T-helper 1 cell treated with Interleukin-12 subunit alpha and Interleukin-12 subunit beta and Interleukin-4 antibody, amounts not matched to agents 30 ng/mL and 1 ng/mL, for 36 hours (primary cell): ENCODE data around the gene ZNF343. TPM values are rescaled to one million over a fixed set of nuclear protein-coding genes. Genes with fewer than 3 reads are reported as not detected.

Source experiments
- intact Hi-C: fragments of 100-400 bp; cut with micrococcal nuclease; formaldehyde crosslinking; loops from one replicate; pipeline ENCODE4 v1.15.1; 2024
- total RNA-seq: library from RNA; stranded (reverse); gene quantifications from 2 replicates; pipeline ENCODE4 v1.2.3, GENCODE V29; 2022

ZNF343 gene
- total RNA-seq, 1 donor from 2014 or later: 11.7 TPM

- intact Hi-C loops: loop anchor here (5.0 to 10.0 kb wide), 4 partner anchors 219 to 1472 kb away; no protein-coding TSS in a partner anchor
Measured at GRCh38 chr20:2522826-2523429, 14.2 kb upstream of the ZNF343 start.

GRCh38 chr20:2521369-2522305 lies 12.9 kb upstream of the ZNF343 start:
- intact Hi-C loops: loop anchor here (5.0 to 10.0 kb wide), 4 partner anchors 221 to 1473 kb away; no protein-coding TSS in a partner anchor

- intact Hi-C loops: loop anchor here (5.0 to 10.0 kb wide), 4 partner anchors 222 to 1474 kb away; no protein-coding TSS in a partner anchor
Measured at GRCh38 chr20:2520617-2521016, 11.9 kb upstream of the ZNF343 start.

DNA sequence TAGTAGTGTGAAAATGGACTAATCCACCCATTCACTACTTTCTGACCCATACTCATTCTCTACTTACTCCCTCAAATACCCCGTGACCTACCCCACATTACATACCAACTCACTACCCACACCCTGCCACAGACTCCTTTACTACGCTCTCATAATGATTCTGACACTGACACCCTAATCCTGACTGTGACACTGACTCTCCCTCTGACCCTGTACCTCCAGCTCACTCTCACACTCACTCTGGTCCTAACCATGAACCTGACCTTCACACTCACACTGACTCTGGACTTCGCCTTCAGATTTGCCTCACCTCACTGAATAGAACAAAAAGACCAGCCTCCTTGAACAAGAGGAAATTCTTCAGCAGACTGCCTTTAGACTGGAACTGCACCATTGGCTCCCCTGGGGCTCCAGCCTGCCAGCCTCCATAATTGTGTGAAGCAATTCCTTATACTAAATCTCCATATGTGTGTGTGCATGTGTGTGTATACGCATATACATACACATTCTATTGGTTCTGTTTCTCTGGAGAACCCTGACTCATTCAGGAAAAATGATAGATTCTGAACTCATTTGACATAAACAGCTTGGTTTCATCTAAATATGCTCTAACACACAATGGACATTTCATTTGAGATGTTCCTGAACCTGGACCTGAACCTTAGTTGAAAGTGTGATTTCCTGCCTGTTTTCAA lies 10.5 kb upstream of the ZNF343 start:
- intact Hi-C loops: no loop called here

DNA sequence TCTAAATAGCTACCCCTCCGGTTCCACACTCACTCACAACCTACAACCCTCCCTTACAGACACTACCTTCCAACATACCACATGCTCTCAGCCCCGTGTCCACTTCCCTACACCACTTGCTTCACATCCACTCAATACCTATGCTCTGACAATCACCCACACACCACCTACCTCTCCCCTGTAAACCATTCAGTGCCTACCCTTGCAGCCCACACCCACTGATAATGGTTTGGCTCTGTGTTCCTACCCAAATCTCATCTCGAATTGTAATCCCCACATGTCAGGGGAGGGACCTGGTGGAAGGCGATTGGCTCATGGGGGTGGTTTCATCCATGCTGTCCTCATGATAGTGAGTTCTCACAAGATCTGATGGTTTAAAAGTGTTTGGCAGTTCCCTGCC lies 9.8 kb upstream of the ZNF343 start:
- intact Hi-C loops: no loop called here

- intact Hi-C loops: no loop called here
Measured at GRCh38 chr20:2518096-2518495, 9.4 kb upstream of the ZNF343 start.

- intact Hi-C loops: no loop called here
Measured at GRCh38 chr20:2516399-2516798, 7.7 kb upstream of the ZNF343 start.

GRCh38 chr20:2515203-2515602 lies 6.5 kb upstream of the ZNF343 start:
- intact Hi-C loops: no loop called here

- intact Hi-C loops: loop anchor here (1.0 to 10.0 kb wide), 7 partner anchors 15 to 695 kb away; partner anchors contain the start of genes DDRGK1, ITPA, NOP56 and PTPRA
Measured at GRCh38 chr20:2509794-2510193, 1.1 kb upstream of the ZNF343 start.

- intact Hi-C loops: loop anchor here (1.0 to 10.0 kb wide), 7 partner anchors 15 to 695 kb away; partner anchors contain the start of genes DDRGK1, ITPA, NOP56 and PTPRA
Measured at GRCh38 chr20:2509468-2509781, 710 bp upstream of the ZNF343 start.

GRCh38 chr20:2507875-2508630 lies 662 bp downstream of the ZNF343 start:
- intact Hi-C loops: loop anchor here (2.0 to 10.0 kb wide), 3 partner anchors 301 to 697 kb away; partner anchors contain the start of genes DDRGK1, ITPA and PTPRA

DNA sequence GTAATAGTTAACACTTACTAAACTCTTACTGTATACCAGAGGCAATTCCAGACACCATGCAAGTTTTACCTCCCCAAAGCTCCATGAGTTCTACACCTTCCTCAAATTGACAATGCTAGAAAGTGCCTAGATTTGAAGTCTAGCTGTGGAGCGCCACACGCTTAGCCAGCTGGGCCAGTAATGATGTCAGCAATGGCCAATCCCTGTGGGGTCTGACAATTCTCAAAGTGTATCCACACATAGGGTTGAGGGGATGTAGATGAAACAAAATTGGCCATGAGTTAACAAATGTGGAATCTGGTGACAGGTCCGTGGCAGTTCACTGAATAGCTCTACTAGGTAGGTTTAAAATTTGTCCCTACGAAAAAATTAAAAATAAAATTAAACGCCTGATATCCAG lies 1.3 kb downstream of the ZNF343 start:
- intact Hi-C loops: loop anchor here (5.0 to 10.0 kb wide), 2 partner anchors 365 to 697 kb away; partner anchors contain the start of genes DDRGK1, ITPA and PTPRA

DNA sequence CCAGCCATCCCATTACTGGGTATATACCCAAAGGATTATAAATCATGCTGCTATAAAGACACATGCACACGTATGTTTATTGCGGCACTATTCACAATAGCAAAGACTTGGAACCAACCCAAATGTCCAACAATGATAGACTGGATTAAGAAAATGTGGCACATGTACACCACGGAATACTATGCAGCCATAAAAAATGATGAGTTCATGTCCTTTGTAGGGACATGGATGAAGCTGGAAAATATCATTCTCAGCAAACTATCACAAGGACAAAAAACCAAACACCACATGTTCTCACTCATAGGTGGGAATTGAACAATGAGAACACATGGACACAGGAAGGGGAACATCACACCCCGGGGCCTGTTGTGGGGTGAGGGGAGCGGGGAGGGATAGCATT lies 2.3 kb downstream of the ZNF343 start:
- intact Hi-C loops: loop anchor here (5.0 to 10.0 kb wide), 2 partner anchors 366 to 698 kb away; partner anchors contain the start of genes DDRGK1, ITPA and PTPRA

DNA sequence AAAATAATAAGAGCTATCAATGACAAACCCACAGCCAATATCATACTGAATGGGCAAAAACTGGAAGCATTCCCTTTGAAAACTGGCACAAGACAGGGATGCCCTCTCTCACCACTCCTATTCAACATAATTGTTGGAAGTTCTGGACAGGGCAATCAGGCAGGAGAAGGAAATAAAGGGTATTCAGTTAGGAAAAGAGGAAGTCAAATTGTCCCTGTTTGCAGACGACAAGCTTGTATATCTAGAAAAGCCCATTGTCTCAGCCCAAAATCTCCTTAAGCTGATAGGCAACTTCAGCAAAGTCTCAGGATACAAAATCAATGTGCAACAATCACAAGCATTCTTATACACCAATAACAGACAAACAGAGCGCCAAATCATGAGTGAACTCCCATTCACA lies 3.9 kb downstream of the ZNF343 start:
- intact Hi-C loops: loop anchor here (5.0 to 10.0 kb wide), 2 partner anchors 367 to 700 kb away; partner anchors contain the start of genes DDRGK1, ITPA and PTPRA

- intact Hi-C loops: loop anchor here (10.0 kb wide), 1 partner anchor 702 kb away; the partner anchor contains the start of genes DDRGK1 and ITPA
Measured at GRCh38 chr20:2502808-2503384, 5.8 kb downstream of the ZNF343 start.

DNA sequence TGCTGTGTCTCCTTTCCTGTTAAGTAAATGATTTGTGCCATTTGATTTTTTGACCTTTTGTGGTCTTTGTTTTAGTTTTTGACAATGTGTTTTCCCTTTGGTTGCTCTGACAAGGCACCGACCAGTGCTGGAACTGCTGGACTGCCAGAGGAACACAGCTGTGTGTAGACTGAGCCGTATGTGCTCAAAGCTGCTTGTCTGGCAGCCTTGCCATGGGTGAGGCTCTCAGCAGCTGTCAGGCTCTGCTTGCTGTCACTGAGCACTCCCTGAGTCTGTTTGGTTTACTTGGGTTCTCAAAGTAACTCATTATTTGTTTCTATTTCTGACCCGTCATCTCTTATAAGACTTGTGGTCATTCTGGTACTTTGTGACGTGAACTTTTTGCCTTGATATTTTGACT lies 23.1 kb downstream of the ZNF343 start:
- intact Hi-C loops: no loop called here

DNA sequence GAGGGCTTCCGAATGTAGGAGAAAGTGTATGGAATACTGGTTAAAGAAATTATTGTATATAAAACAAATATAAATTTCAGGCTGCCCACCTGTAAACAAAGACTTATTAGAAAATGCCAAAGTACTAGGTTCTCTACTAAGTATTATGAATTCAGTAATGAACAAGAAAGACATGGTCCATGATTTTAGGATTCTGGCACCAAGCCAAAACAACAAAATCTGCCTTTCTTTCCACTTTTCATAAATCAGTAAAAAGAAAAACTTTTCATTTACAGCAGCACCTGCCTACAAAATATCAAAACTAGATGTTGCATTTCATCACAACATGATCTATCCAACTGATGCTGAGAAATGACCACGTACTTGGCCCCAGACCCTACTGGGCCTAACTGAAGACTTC lies 23.6 kb downstream of the ZNF343 start:
- intact Hi-C loops: no loop called here

DNA sequence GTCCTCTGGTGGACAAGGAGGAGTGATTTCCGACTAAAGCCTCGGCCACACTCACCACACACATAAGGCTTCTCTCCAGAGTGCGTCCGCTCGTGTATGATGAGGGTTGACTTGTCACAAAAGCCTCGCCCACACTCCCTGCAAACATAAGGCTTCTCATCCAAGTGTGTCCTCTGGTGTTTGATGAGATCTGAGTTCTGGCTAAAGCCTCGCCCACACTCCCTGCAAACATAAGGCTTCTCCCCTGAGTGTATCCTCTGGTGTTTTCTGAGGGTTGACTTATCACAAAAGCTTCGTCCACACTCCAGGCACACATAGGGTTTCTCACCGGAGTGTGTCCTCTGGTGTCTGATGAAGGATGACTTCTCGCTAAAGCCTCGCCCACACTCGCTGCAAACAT lies 25.2 kb downstream of the ZNF343 start:
- intact Hi-C loops: no loop called here

DNA sequence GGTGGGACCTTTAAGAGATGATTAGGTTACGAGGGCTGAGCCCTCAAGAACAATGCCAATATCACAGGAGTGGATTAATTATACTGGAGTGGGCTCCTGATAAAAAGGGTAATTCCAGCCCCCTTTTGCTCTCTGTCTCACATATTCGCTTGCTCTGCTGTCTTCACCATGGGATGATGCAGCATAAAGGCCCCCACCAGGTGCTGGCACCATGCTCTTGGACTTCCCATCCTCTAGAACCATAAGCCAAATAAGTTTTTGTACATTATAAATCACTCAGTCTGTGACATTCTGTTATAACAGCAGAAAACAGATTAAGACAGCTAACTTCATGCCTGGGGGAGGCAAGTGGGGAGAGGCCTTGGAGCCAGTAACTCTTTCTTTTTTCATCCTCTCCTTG lies 28.3 kb downstream of the ZNF343 start:
- intact Hi-C loops: no loop called here
